ENCODE measurements around the gene OR4C3.
A peak's percentile ranks its signal among the peaks of the same experiment; 100 is the strongest.
"Not testable (repeated sequence)": the region's sequence is repeated elsewhere in the genome, so short reads cannot be mapped to it uniquely, and the experiment has no call there.

Gene OR4C3

DNA sequence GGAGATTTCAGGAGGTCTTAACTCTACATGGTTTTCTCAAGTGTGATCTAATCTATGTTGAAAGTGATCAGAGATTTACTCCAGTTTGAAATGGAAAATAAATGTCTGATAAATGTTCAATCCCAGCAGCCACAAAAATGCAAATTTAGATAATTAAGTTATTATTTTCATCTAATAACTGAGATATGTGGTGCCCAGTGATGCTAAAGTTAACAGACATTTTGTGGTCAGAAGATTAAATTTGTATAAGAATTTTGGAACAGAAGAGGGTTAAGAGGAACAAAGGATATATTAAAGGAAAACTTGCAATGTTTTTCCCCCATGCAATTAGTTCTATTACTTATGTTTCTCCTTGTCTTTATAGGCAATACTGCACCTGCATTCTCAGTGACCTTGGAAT, at the start of gene OR4C3:
Gene OR4C3 (plus strand): TSS at position 301 of the 400 bp plus-strand sequence. CDS start 102 bp downstream, outside the sequence.
- not testable (repeated sequence) for DNase-seq (ENCODE audit: low read depth in 3 of 3)

DNA sequence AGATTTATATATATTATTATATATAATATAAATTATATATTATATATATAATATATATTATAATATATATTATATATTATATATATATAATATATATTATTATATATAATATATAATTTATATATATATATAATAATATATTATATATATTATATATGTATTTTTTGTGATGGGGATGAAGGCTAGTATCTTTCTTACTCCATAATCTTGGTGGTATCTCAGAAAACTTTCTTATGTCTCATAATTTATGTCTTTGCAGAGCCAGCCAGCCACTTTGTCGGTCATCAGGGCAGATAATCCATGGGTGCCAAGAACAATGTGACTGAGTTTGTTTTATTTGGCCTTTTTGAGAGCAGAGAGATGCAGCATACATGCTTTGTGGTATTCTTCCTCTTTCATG, 18.8 kb upstream of the OR4C3 start, which contains the start of gene OR4S1:
Gene OR4S1 (plus strand): TSS at position 301 of the 400 bp plus-strand sequence. CDS start 0 bp downstream, at position 301.
- no peak for DNase-seq (ENCODE audit: low read depth in 3 of 3)

DNA sequence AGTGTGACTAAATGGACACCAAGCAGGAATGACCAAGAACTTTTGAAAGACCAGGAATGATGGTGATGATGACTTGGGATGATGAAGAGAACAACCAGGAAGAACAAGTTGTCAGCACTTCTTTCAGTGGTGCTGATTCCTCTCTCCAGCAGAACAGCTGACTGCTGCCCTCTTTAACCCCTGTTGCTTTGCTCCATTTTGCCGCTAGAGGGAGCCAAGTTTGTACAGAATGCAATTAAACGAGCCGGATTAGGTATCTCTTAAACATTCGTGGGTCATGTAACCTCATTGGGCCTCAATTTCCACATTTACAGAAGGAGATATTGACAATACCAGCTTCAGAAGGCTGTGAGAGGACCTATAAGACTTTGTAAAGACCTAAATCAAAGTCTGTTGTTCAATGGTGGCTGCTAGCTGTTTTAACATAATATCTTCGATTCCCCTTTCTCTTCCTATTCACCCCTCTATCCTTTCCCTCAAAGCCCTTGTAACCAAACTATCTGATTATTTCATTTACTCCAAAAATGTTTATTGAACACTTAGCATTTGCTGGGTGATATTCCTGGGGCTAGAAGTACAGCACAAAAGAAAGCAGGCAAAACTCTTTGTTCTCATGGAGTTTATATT, 16.8 kb upstream of the OR4C3 start:
- peak; percentile 52 to 59 (median 57) for DNase-seq (ENCODE audit: low read depth in 3 of 3)

DNA sequence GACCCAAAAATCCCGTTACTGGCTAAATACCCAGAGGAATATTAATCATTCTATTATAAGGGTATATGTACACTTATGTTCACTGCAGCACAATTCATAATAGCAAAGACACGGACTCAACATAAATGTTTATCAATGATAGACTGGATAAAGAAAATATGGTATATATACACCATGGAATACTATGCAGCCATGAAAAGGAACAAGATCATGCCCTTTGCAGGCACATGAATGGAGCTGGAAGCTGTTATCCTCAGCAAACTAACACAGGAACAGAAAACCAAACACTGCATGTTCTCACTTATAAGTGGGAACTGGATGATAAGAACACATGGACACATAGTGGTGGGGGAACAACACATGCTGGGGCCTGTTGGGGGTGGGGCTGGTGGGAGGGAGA, 11.1 kb upstream of the OR4C3 start:
- not testable (repeated sequence) for DNase-seq (ENCODE audit: low read depth in 3 of 3)

DNA sequence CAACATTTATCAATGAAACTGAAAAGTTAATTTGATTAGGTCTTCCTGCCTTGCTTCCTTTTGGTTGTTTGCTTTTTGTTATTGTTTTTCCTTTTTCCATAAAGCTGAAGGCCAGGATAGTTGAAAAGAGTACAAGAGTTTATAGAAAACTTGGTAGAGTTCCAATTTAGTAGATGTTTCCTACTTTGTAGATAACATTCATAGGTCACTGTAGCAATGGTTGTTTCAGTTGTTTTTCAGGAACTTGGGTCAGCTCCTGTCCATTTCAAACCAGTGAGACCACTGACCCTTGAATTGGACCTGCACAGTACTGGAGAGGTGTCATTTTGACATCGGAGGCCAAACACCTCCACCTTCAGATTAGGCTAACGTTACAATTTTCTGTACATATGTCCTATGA, 4.9 kb upstream of the OR4C3 start:
- DNase-seq (ENCODE audit: low read depth in 3 of 3): not testable (repeated sequence)

DNA sequence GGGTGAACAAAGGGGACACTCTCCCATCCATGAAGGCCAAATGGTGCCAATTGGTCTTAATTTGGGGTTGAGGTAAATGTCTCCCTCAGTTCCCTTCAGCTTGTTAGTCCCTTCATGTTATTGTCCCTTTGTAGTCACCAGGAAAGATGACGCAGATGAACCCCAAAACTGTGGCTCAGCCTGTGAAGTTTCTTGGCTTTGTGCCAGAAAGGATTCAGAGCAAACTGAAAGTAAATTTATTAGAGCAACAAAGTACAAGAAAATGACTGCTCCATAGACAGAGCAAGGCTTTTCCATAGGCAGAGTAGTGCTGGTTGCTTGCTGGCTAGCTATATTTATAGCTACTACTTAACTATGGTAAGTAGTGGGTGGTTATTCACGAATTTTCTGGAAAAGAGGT, 16.7 kb downstream of the OR4C3 start:
- no peak for DNase-seq (ENCODE audit: low read depth in 3 of 3)

DNA sequence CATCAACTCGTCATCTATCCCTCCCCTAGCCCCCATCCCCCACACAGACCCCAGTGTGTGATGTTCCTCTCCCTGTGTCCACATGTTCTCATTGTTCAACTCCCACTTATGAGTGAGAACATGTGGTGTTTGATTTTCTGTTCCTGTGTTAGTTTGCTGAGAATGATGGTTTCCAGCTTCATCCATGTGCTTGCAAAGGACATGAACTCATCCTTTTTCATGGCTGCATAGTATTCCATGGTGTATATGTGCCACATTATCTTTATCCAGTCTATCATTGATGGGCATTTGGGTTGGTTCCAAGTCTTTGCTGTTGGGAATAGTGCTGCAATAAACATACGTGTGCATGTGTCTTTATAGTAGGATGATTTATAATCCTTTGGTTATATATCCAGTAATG, 17.8 kb downstream of the OR4C3 start:
- not testable (repeated sequence) for DNase-seq (ENCODE audit: low read depth in 3 of 3)

DNA sequence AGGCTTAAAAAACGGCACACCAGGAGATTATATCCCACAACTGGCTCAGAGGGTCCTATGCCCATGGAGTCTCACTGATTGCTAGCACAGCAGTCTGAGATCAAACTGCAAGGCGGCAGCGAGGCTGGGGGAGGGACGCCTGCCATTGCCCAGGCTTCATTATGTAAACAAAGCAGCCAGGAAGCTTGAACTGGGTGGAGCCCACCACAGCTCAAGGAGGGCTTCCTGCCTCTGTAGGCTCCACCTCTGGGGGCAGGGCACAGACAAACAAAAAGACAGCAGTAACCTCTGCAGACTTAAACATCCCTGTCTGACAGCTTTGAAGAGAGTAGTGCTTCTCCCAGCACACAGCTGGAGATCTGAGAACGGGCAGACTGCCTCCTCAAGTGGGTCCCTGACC, 21.6 kb downstream of the OR4C3 start:
- not testable (repeated sequence) for DNase-seq (ENCODE audit: low read depth in 3 of 3)

DNA sequence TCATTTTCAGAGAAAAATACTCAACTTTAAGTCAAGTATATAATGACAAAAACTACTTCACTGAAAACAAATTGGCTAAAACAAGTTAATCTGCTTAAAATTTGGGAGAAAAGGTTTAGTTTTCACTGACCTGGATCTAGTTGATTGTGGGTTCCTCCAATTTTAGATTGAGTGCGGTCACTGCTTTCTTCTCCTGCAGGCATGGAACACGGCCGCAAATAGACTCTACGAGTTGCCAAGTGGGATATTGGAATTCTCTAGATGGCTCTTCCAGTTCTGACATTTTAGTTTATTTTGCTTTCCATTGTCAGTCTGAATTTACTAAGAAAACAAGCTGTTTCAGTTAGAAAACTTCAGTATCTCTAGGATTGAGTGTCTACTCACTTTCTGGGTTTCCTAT, 29.3 kb downstream of the OR4C3 start:
- DNase-seq (ENCODE audit: low read depth in 3 of 3): no peak

DNA sequence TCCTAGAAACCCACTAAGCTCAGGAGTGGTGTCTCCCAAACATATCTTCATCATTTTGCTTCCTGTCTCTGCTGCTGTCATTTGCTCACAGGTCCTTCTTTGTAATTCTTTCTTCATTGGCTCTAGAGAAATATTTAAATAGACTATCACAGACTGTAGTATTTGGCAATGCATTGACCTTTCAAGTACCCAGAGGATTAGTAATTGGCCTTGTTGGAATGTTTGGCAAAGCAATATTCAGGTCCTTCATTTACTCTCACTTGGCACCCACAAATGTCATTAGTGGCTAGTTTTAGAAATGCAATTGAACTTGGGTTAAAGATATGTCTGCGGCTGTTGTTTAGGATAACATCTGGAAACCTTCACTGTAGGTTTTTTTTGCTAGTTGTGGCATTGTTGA, 30.0 kb downstream of the OR4C3 start:
- no peak for DNase-seq (ENCODE audit: low read depth in 3 of 3)

DNA sequence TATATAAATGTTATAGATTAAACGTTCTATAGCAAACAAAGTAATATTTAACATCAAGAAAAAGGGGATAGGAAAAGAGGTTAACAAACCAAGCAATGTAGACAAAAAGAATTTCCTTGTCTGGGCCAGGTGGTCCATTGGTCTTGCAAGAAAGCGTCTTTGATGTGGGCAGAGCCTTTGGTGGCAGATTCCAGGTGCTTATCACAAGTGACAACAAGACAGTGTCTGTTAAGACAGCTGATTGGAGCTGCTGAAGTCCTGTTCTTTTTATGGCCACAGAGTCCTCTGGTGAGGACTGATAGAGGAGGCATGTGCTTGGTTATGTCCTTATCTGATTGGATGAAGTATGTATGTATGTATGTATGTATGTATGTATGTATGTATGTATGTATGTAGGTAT, 36.6 kb downstream of the OR4C3 start:
- not testable (repeated sequence) for DNase-seq (ENCODE audit: low read depth in 3 of 3)

DNA sequence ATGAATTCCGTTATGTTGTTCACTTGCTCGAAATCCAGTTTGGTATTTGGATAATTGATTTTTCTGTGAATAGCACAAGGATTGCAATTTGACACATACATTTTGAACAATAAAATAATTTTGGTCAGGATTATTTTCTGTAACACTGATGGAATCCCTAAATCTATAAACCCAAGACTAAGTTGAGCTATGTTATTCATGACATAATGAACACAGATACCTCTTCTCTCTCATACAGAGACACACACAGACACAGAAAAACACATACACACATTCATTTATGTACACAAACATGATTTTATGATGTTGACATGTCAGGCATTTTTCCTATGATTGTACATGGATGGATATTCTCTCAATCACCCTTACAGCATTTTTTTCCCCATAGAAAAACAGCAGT, 41.6 kb downstream of the OR4C3 start, which contains the start of gene OR4C5:
Gene OR4C5 (minus strand): TSS at position 101 of the 400 bp plus-strand sequence. CDS start 0 bp downstream, at position 101.
- DNase-seq (ENCODE audit: low read depth in 3 of 3): no peak
